Uterus (tissue), 2 donors: ENCODE data around the gene VAV3.

ENCODE experiments used
- POLR2A ChIP-seq, 2 donors: fragments of 450-650 bp; IDR thresholded peaks; one replicate each; pipeline ENCODE4 v1.6.1; 2016; ENCODE audit warnings: antibody characterized with exemption in 2 of 2, mild to moderate bottlenecking in 1 of 2, moderate library complexity in 1 of 2
- TF ChIP-seq, protein P1 (sequence below), 4 experiments: fragments of 200-600 bp in 2 of 4; fragments of 450-650 bp in 2 of 4; sonication (generic) in 2 of 4; IDR thresholded peaks; one replicate each; pipeline ENCODE4 v1.5.1; 2016 to 2019; ENCODE audit warnings: antibody characterized with exemption in 4 of 4, mild to moderate bottlenecking in 2 of 4, moderate library complexity in 1 of 4

DNA sequence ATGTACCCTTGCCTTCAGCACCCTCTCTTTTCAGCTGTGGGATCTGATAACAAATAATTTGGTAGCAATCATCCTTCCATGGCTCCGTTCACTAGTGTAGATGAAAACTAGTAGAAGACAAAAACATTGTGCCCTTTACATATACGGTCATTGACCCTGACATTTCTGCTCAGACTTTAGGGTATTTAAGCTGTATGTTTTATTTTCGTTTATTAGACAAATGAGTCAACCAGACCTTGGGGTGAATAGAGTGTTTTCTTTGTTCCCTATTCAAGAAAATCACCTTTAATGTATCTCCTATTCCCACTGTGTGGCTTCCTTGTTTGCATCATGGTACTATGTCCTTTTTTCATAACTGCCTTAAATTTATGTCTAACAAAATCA lies 187.3 kb downstream of the VAV3 start:
- TF ChIP-seq POLR2A (IDR thresholded peaks at IDR 0.05): no peak
- TF ChIP-seq, protein P1, sequence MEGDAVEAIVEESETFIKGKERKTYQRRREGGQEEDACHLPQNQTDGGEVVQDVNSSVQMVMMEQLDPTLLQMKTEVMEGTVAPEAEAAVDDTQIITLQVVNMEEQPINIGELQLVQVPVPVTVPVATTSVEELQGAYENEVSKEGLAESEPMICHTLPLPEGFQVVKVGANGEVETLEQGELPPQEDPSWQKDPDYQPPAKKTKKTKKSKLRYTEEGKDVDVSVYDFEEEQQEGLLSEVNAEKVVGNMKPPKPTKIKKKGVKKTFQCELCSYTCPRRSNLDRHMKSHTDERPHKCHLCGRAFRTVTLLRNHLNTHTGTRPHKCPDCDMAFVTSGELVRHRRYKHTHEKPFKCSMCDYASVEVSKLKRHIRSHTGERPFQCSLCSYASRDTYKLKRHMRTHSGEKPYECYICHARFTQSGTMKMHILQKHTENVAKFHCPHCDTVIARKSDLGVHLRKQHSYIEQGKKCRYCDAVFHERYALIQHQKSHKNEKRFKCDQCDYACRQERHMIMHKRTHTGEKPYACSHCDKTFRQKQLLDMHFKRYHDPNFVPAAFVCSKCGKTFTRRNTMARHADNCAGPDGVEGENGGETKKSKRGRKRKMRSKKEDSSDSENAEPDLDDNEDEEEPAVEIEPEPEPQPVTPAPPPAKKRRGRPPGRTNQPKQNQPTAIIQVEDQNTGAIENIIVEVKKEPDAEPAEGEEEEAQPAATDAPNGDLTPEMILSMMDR (IDR thresholded peaks at IDR 0.05): no peak
